ENCODE measurements around the gene ROR2. TPM values are rescaled to one million over a fixed set of nuclear protein-coding genes. Genes with fewer than 3 reads are reported as not detected.

The ROR2 gene
- total RNA-seq, 2 experiments from 2014 or later, result not detected

GRCh38 chr9:91882627-91883026, 67.4 kb downstream of the ROR2 start:
- H3K4me3 ChIP-seq (ENCODE audit: low read length), result no peak overlapping the region
- intact Hi-C loops (cut with DNase I, micrococcal nuclease), result no loop called here
- no peak for TF ChIP-seq CTCF (IDR thresholded peaks at IDR 0.05)
- Mint-ChIP-seq H3K27me3 (peaks cover 3% of the 10 kb centered on the region), H3K4me3 (no peak overlapping the region), H3K4me1 (ENCODE audit: low read depth) (no peaks in the 10 kb centered on the region), H3K36me3 (ENCODE audit: low read depth) (no peaks in the 10 kb centered on the region), H3K9me3 (no peaks in the 10 kb centered on the region), H3K27ac (no peak overlapping the region)
- DNase-seq, result peak in 2 of 14 experiments; percentile 14 to 28
- ChIA-PET POLR2A (no interaction called here), CTCF (no interaction called here)
- ATAC-seq (ENCODE audit: poor library complexity), result no peak
- no peaks in the 10 kb centered on the region for H3K36me3 ChIP-seq (ENCODE audit: insufficient read depth, low read length)
- no peaks in the 10 kb centered on the region for H3K9me3 ChIP-seq (ENCODE audit: control insufficient read depth in 1 of 2, insufficient read depth in 1 of 2, low read length in 2 of 2)
- H3K27ac ChIP-seq (ENCODE audit: low read depth in 1 of 2, low read length in 2 of 2), result no peak overlapping the region
- no peaks in the 10 kb centered on the region for H3K27me3 ChIP-seq (ENCODE audit: control insufficient read depth in 1 of 2, insufficient read depth in 2 of 2, low read length in 2 of 2)
- H3K4me1 ChIP-seq (ENCODE audit: insufficient read depth, low read length), result no peaks in the 10 kb centered on the region

- no peak for ATAC-seq (ENCODE audit: poor library complexity)
- POLR2A ChIA-PET, result no interaction called here
- H3K4me1 Mint-ChIP-seq (ENCODE audit: low read depth), result no peaks in the 10 kb centered on the region
Observed at GRCh38 chr9:91880378-91880972, 69.6 kb downstream of the ROR2 start.

GRCh38 chr9:91879231-91879630, 70.8 kb downstream of the ROR2 start:
- no peaks in the 10 kb centered on the region for H3K36me3 ChIP-seq (ENCODE audit: insufficient read depth, low read length)
- H3K27ac Mint-ChIP-seq, result no peak overlapping the region
- intact Hi-C loops (cut with DNase I, micrococcal nuclease), result no loop called here
- ChIA-PET POLR2A (no interaction called here), CTCF (no interaction called here)
- no peak for ATAC-seq (ENCODE audit: poor library complexity)
- no peaks in the 10 kb centered on the region for H3K4me1 Mint-ChIP-seq (ENCODE audit: low read depth)
- DNase-seq, result no peak
- TF ChIP-seq CTCF (IDR thresholded peaks at IDR 0.05), result no peak
- no peak overlapping the region for H3K4me3 ChIP-seq (ENCODE audit: low read length)
- no peak overlapping the region for H3K4me3 Mint-ChIP-seq
- H3K4me1 ChIP-seq (ENCODE audit: insufficient read depth, low read length), result no peaks in the 10 kb centered on the region
- H3K36me3 Mint-ChIP-seq (ENCODE audit: low read depth), result no peaks in the 10 kb centered on the region
- H3K27me3 ChIP-seq (ENCODE audit: control insufficient read depth in 1 of 2, insufficient read depth in 2 of 2, low read length in 2 of 2), result no peaks in the 10 kb centered on the region
- H3K27ac ChIP-seq (ENCODE audit: low read depth in 1 of 2, low read length in 2 of 2), result no peak overlapping the region
- H3K27me3 Mint-ChIP-seq, result no peaks in the 10 kb centered on the region
- no peaks in the 10 kb centered on the region for H3K9me3 Mint-ChIP-seq
- no peaks in the 10 kb centered on the region for H3K9me3 ChIP-seq (ENCODE audit: control insufficient read depth in 1 of 2, insufficient read depth in 1 of 2, low read length in 2 of 2)

More at GRCh38 chr9:91880378-91880972, 69.6 kb downstream of the ROR2 start:
- no peaks in the 10 kb centered on the region for H3K9me3 Mint-ChIP-seq
- H3K27ac Mint-ChIP-seq, result no peak overlapping the region
- H3K4me3 Mint-ChIP-seq, result no peak overlapping the region
- H3K27me3 Mint-ChIP-seq, result peaks cover 3% of the 10 kb centered on the region
- H3K36me3 Mint-ChIP-seq (ENCODE audit: low read depth), result no peaks in the 10 kb centered on the region
- DNase-seq, result no peak
- no peak for TF ChIP-seq CTCF (IDR thresholded peaks at IDR 0.05)
- no peaks in the 10 kb centered on the region for H3K9me3 ChIP-seq (ENCODE audit: control insufficient read depth in 1 of 2, insufficient read depth in 1 of 2, low read length in 2 of 2)
- intact Hi-C loops (cut with DNase I, micrococcal nuclease), result no loop called here
- H3K4me3 ChIP-seq (ENCODE audit: low read length), result no peak overlapping the region
- no peaks in the 10 kb centered on the region for H3K36me3 ChIP-seq (ENCODE audit: insufficient read depth, low read length)
- no peaks in the 10 kb centered on the region for H3K4me1 ChIP-seq (ENCODE audit: insufficient read depth, low read length)
- H3K27ac ChIP-seq (ENCODE audit: low read depth in 1 of 2, low read length in 2 of 2), result no peak overlapping the region
- no peaks in the 10 kb centered on the region for H3K27me3 ChIP-seq (ENCODE audit: control insufficient read depth in 1 of 2, insufficient read depth in 2 of 2, low read length in 2 of 2)
- CTCF ChIA-PET, result no interaction called here

All from CD4-positive, alpha-beta T cell (primary cell).